OCI-LY7 (cell line): Measurements from ENCODE around the gene APOA4.

ENCODE experiments used
- EZH2phosphoT487 ChIP-seq: fragments of 200-600 bp; sonication (generic); IDR thresholded peaks from 2 replicates; pipeline ENCODE4 v1.6.1; 2018; ENCODE audit warnings: low read depth, borderline replicate concordance, mild to moderate bottlenecking, mixed run types, antibody characterized with exemption, low read length, moderate library complexity, mixed read lengths
- TF ChIP-seq, protein P1 (sequence below): fragments of 200-600 bp; sonication (generic); conservative IDR thresholded peaks from 2 replicates; pipeline ENCODE4 v1.5.1; 2014; ENCODE audit warnings: mild to moderate bottlenecking, antibody characterized with exemption, low read length, moderate library complexity, mixed read lengths

DNA sequence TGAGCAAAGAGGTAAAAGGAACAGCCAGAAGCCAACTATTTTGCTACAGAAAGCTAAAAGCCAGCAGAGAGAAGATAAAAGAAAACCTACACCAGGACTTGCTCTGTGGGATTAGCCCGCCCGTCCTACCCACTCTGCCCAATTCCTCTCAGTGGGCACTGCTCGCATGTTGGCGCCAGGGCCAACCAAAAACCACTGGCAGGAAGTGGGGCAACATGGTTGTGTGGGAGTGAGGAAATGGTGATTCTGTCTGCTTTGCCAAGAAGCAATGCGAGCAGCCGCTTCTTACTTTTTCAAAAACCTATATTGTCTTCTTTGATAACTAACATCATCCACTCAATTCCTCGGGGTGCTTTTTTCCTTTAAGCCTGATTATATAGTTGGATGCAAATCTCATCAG is 28.5 kb upstream of the APOA4 start:
- TF ChIP-seq, protein P1, sequence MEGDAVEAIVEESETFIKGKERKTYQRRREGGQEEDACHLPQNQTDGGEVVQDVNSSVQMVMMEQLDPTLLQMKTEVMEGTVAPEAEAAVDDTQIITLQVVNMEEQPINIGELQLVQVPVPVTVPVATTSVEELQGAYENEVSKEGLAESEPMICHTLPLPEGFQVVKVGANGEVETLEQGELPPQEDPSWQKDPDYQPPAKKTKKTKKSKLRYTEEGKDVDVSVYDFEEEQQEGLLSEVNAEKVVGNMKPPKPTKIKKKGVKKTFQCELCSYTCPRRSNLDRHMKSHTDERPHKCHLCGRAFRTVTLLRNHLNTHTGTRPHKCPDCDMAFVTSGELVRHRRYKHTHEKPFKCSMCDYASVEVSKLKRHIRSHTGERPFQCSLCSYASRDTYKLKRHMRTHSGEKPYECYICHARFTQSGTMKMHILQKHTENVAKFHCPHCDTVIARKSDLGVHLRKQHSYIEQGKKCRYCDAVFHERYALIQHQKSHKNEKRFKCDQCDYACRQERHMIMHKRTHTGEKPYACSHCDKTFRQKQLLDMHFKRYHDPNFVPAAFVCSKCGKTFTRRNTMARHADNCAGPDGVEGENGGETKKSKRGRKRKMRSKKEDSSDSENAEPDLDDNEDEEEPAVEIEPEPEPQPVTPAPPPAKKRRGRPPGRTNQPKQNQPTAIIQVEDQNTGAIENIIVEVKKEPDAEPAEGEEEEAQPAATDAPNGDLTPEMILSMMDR, result no peak
- TF ChIP-seq EZH2phosphoT487, result no peak
